HCT116 (cell line): ENCODE results near the gene CPED1. TPM values are rescaled to one million over a fixed set of nuclear protein-coding genes. Genes with fewer than 3 reads are reported as not detected.

Experiments
- ATAC-seq: fragments of 200-7000 bp; cut with Tn5 transposase; 2 replicates; pipeline ENCODE4 v1.9.1; 2020; ENCODE audit warnings: mild to moderate bottlenecking, moderate library complexity
- BruUV-seq: library from RNA; stranded (reverse); fragments of 400-500 nt; replicated peaks from 2 replicates; lab custom pipeline; 2021; lab: Mats Ljungman, UMichigan
- CTCF ChIA-PET: fragments of 300-600 bp; sonication (Branson Sonifier 250); formaldehyde crosslinking; loops from one replicate; lab custom pipeline; 2021; ENCODE audit warnings: antibody characterized with exemption; lab: Charles Lee
- POLR2A ChIA-PET: fragments of 300-600, 350-600 bp; sonication (Branson Sonifier 250); formaldehyde crosslinking; loops from one replicate; lab custom pipeline; 2021; ENCODE audit warnings: antibody characterized with exemption; lab: Charles Lee
- RAD21 ChIA-PET, 2 experiments: fragments of 300-600 bp; sonication (Branson Sonifier 250); formaldehyde crosslinking; loops; one replicate each; lab custom pipeline; 2023; ENCODE audit warnings: low total read pairs in 2 of 2; ENCODE audit not compliant: uncharacterized antibody in 2 of 2, unreplicated experiment in 2 of 2, low non-redundant PET in 1 of 2; lab: Charles Lee
- DNase-seq: peaks from one replicate; pipeline ENCODE4 v3.0.0-alpha.2; 2010; ENCODE audit warnings: low read depth, low spot score
- H2AFZ ChIP-seq: fragments of 200-600 bp; shearing (Covaris generic), sonication (generic); 2 replicates; pipeline ENCODE4 v1.6.1; 2017; ENCODE audit warnings: low read depth, mixed run types, mixed read lengths, antibody characterized with exemption, low read length; ENCODE audit not compliant: poor library complexity, severe bottlenecking
- H3K27ac ChIP-seq: 2 replicates; pipeline ENCODE4 v1.5.1; 2012; ENCODE audit warnings: low read depth, low read length
- H3K27me3 ChIP-seq: fragments of 200-600 bp; sonication (generic); 2 replicates; pipeline ENCODE4 v1.6.1; 2016; ENCODE audit warnings: mixed run types, low read length, mixed read lengths; ENCODE audit not compliant: insufficient read depth
- H3K36me3 ChIP-seq, 2 experiments: fragments of 200-500 bp in 1 of 2; fragments of 200-600 bp in 1 of 2; sonication (Bioruptor generic) in 1 of 2; sonication (generic) in 1 of 2; 2 replicates each; pipeline versions ENCODE4 v1.5.1 to v1.6.1; 2014 to 2016; ENCODE audit warnings: low read length in 2 of 2, inconsistent platforms in 1 of 2, mixed read lengths in 1 of 2, mixed run types in 1 of 2; ENCODE audit not compliant: insufficient read depth in 2 of 2, control insufficient read depth in 1 of 2
- H3K4me1 ChIP-seq, 2 experiments: fragments of 200-600 bp in 1 of 2; sonication (generic) in 1 of 2; 2 replicates each; pipeline versions ENCODE4 v1.5.1 to v1.6.1; 2012 to 2017; ENCODE audit warnings: low read length in 2 of 2, inconsistent platforms in 1 of 2, mild to moderate bottlenecking in 1 of 2, mixed read lengths in 1 of 2, mixed run types in 1 of 2, moderate library complexity in 1 of 2; ENCODE audit not compliant: insufficient read depth in 2 of 2, control insufficient read depth in 1 of 2
- H3K4me2 ChIP-seq: fragments of 200-600 bp; sonication (generic); 2 replicates; pipeline ENCODE4 v1.6.1; 2017; ENCODE audit warnings: mixed run types, low read length, mixed read lengths
- H3K4me3 ChIP-seq, 2 experiments: fragments of 200-600 bp in 1 of 2; sonication (generic) in 1 of 2; replicated peaks in 1 of 2; 2 replicates each; pipeline ENCODE4 v1.5.1; 2011 to 2016; ENCODE audit warnings: low read length in 2 of 2, control low read depth in 1 of 2, low read depth in 1 of 2, mild to moderate bottlenecking in 1 of 2, mixed read lengths in 1 of 2, mixed run types in 1 of 2
- H3K79me2 ChIP-seq: fragments of 200-600 bp; sonication (generic); 2 replicates; pipeline ENCODE4 v1.6.1; 2017; ENCODE audit warnings: mild to moderate bottlenecking, mixed run types, low read length, moderate library complexity, mixed read lengths; ENCODE audit not compliant: insufficient read depth
- H3K9ac ChIP-seq: fragments of 200-600 bp; sonication (generic); 2 replicates; pipeline ENCODE4 v1.6.1; 2016; ENCODE audit warnings: low read length, mixed read lengths
- H3K9me2 ChIP-seq: fragments of 200-600 bp; sonication (generic), shearing (Covaris generic); 2 replicates; pipeline ENCODE4 v1.6.1; 2017; ENCODE audit warnings: mixed run types, mild to moderate bottlenecking, moderate library complexity; ENCODE audit not compliant: insufficient read depth
- H3K9me3 ChIP-seq, 2 experiments: fragments of 200-500 bp in 1 of 2; fragments of 200-600 bp in 1 of 2; sonication (Bioruptor generic) in 1 of 2; sonication (generic) in 1 of 2; 2 replicates each; pipeline ENCODE4 v1.6.1; 2014 to 2017; ENCODE audit warnings: low read length in 2 of 2, mixed read lengths in 2 of 2, inconsistent platforms in 1 of 2, low read depth in 1 of 2, mild to moderate bottlenecking in 1 of 2, mixed run types in 1 of 2, moderate library complexity in 1 of 2; ENCODE audit not compliant: control insufficient read depth in 1 of 2, insufficient read depth in 1 of 2
- H4K20me1 ChIP-seq: fragments of 200-600 bp; sonication (generic), shearing (Covaris generic); 2 replicates; pipeline ENCODE4 v1.6.1; 2017; ENCODE audit warnings: mixed run types, mild to moderate bottlenecking, moderate library complexity; ENCODE audit not compliant: insufficient read depth
- JUND ChIP-seq: IDR thresholded peaks from 2 replicates; pipeline ENCODE4 v1.6.1; 2012
- POLR2A ChIP-seq: IDR thresholded peaks from 2 replicates; pipeline ENCODE4 v1.7.0; 2011; ENCODE audit warnings: borderline replicate concordance; ENCODE audit not compliant: insufficient read depth, insufficient read length; ENCODE audit errors: extremely low read depth
- RAD21 ChIP-seq: IDR thresholded peaks from 2 replicates; pipeline ENCODE4 v1.6.1; 2012; ENCODE audit warnings: low read depth, mild to moderate bottlenecking
- SIN3A ChIP-seq: IDR thresholded peaks from 2 replicates; pipeline ENCODE4 v1.6.1; 2012; ENCODE audit warnings: low read depth
- YY1 ChIP-seq: IDR thresholded peaks from 2 replicates; pipeline ENCODE4 v1.6.1; 2011; ENCODE audit warnings: low read length, low read depth, moderate library complexity, mild to moderate bottlenecking; ENCODE audit not compliant: insufficient replicate concordance; ENCODE audit errors: extremely low read depth
- ZFX ChIP-seq: fragments of 450-650 bp; IDR thresholded peaks from 2 replicates; pipeline ENCODE4 v1.6.1; 2017
- ZNF274 ChIP-seq: fragments of 200-500 bp; sonication (Bioruptor generic); IDR thresholded peaks from 2 replicates; pipeline ENCODE4 v1.6.1; 2014; ENCODE audit warnings: mild to moderate bottlenecking, low read depth, low read length, inconsistent platforms
- intact Hi-C: fragments of 100-400 bp; cut with micrococcal nuclease; formaldehyde crosslinking; loops from 2 replicates; pipeline ENCODE4 v1.10.0; 2022
- total RNA-seq: library from RNA; stranded (reverse); gene quantifications from one replicate; pipeline ENCODE4 v1.2.1, GENCODE V29; 2021; ENCODE audit not compliant: unreplicated experiment
- TF ChIP-seq, protein P1 (sequence below): IDR thresholded peaks from 2 replicates; pipeline ENCODE4 v1.6.1; 2011; ENCODE audit warnings: mild to moderate bottlenecking, low read length, moderate library complexity; ENCODE audit not compliant: insufficient replicate concordance; ENCODE audit errors: extremely low read depth
- TF ChIP-seq, protein P2 (sequence below): IDR thresholded peaks from 2 replicates; pipeline ENCODE4 v1.6.1; 2012
- TF ChIP-seq, protein P3 (sequence below): IDR thresholded peaks from 2 replicates; pipeline ENCODE4 v1.6.1; 2012; ENCODE audit warnings: low read depth

Gene CPED1
- total RNA-seq, 1 experiment from 2014 or later = 1.2 TPM

DNA sequence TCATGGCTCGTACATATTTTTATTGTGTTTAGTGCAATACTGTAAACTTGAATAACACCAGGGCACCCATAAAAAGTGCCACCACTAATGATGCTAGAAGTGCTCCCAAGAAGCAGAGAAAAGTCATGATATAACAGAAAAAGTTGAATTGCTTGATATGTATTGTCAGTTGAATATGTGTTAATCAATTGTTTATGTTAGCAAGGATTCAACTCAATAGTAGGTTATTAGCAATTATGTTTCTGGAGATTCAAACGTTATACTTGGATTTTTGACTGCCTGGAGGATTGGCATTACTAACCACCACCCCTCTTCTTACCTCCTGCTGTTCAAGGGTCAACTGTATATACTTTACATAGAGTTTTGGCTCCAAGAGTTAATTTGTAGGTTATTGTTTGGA lies 168.3 kb downstream of the CPED1 start:
- Histone ChIP-seq H3K36me3 (no peaks in the 10 kb centered on the region), H4K20me1 (no peaks in the 10 kb centered on the region), H3K4me1 (no peaks in the 10 kb centered on the region), H3K4me3 (no peak overlapping the region), H3K9ac (no peak overlapping the region), H3K4me2 (no peak overlapping the region), H3K27ac (no peak overlapping the region), H3K79me2 (no peaks in the 10 kb centered on the region), H2AFZ (no peak overlapping the region), H3K27me3 (no peaks in the 10 kb centered on the region), H3K9me2 (no peaks in the 10 kb centered on the region), H3K9me3 (no peaks in the 10 kb centered on the region)
- CTCF ChIA-PET = no interaction called here
- DNase-seq = no peak
- POLR2A ChIA-PET = no interaction called here
- intact Hi-C loops = no loop called here
- no TSS peak for BruUV-seq
- no peak for ATAC-seq
- RAD21 ChIA-PET = no interaction called here
- TF ChIP-seq ZFX = no peak
- TF ChIP-seq JUND = no peak
- no peak for TF ChIP-seq ZNF274
- TF ChIP-seq POLR2A = no peak
- no peak for TF ChIP-seq SIN3A
- TF ChIP-seq, protein P1, sequence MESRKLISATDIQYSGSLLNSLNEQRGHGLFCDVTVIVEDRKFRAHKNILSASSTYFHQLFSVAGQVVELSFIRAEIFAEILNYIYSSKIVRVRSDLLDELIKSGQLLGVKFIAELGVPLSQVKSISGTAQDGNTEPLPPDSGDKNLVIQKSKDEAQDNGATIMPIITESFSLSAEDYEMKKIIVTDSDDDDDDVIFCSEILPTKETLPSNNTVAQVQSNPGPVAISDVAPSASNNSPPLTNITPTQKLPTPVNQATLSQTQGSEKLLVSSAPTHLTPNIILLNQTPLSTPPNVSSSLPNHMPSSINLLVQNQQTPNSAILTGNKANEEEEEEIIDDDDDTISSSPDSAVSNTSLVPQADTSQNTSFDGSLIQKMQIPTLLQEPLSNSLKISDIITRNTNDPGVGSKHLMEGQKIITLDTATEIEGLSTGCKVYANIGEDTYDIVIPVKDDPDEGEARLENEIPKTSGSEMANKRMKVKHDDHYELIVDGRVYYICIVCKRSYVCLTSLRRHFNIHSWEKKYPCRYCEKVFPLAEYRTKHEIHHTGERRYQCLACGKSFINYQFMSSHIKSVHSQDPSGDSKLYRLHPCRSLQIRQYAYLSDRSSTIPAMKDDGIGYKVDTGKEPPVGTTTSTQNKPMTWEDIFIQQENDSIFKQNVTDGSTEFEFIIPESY = no peak
- TF ChIP-seq YY1 = no peak
- TF ChIP-seq, protein P2, sequence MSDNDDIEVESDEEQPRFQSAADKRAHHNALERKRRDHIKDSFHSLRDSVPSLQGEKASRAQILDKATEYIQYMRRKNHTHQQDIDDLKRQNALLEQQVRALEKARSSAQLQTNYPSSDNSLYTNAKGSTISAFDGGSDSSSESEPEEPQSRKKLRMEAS = no peak
- no peak for TF ChIP-seq RAD21
- TF ChIP-seq, protein P3, sequence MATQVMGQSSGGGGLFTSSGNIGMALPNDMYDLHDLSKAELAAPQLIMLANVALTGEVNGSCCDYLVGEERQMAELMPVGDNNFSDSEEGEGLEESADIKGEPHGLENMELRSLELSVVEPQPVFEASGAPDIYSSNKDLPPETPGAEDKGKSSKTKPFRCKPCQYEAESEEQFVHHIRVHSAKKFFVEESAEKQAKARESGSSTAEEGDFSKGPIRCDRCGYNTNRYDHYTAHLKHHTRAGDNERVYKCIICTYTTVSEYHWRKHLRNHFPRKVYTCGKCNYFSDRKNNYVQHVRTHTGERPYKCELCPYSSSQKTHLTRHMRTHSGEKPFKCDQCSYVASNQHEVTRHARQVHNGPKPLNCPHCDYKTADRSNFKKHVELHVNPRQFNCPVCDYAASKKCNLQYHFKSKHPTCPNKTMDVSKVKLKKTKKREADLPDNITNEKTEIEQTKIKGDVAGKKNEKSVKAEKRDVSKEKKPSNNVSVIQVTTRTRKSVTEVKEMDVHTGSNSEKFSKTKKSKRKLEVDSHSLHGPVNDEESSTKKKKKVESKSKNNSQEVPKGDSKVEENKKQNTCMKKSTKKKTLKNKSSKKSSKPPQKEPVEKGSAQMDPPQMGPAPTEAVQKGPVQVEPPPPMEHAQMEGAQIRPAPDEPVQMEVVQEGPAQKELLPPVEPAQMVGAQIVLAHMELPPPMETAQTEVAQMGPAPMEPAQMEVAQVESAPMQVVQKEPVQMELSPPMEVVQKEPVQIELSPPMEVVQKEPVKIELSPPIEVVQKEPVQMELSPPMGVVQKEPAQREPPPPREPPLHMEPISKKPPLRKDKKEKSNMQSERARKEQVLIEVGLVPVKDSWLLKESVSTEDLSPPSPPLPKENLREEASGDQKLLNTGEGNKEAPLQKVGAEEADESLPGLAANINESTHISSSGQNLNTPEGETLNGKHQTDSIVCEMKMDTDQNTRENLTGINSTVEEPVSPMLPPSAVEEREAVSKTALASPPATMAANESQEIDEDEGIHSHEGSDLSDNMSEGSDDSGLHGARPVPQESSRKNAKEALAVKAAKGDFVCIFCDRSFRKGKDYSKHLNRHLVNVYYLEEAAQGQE = no peak
